Activated CD8-positive, alpha-beta memory T cell treated with anti-CD3 and anti-CD28 coated beads, Interleukin-2, amount 50 U/mL, for 24 hours (primary cell): ENCODE measurements around the gene OSBP2.

Source experiments
- DNase-seq: peaks from one replicate; pipeline ENCODE4 v3.0.0-alpha.2; 2020; ENCODE audit errors: extremely low read depth

Gene OSBP2

DNA sequence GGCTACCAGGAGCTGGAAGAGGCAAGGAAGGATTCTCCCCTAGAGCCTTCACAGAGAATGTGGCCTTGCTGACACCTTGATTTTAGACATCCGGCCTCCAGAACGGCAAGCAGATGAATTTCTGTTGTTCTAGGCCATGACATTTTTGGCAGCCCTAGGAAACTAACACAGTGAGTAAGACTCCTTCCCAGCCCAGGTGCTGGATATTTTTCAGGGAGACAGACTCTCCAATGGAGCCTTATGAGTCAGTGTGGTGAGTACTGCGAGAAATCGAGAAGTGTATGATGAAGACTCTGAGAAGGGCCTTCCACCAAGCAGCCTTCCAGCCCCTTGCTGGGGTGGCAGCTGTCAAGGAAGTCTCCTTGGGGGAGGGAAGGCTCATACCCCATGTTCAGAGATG is 114.4 kb downstream of the OSBP2 start:
- no peak for DNase-seq

- no peak for DNase-seq
Measured at GRCh38 chr22:30810105-30810504, 115.4 kb downstream of the OSBP2 start.

GRCh38 chr22:30813936-30814335 is 119.3 kb downstream of the OSBP2 start:
- no peak for DNase-seq

DNA sequence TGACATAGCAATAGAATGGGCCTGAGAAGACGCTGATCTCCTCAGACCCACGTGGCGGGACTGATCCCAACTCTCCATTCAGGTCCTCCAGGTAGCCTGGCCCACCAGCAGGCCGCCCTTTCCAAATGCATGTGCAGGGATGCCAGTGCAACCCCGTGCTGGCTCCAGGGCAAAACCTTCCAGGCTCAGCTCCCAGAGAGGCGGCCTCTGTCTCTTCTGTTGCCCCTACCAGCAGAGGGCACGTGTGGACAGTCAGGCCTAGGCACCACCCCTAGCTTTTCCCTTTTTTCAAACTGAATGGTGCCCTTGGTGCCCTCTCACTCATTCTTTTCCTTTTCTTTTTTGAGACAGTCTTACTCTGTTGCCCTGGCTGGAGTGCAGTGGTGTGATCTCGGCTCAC is 121.7 kb downstream of the OSBP2 start:
- no peak for DNase-seq

- DNase-seq: no peak
Measured at GRCh38 chr22:30821381-30821780, 126.7 kb downstream of the OSBP2 start.

GRCh38 chr22:30821863-30822215 is 127.2 kb downstream of the OSBP2 start:
- no peak for DNase-seq

GRCh38 chr22:30822216-30823014 is 127.7 kb downstream of the OSBP2 start:
- no peak for DNase-seq

- DNase-seq: no peak
Measured at GRCh38 chr22:30823015-30823370, 128.3 kb downstream of the OSBP2 start.

- no peak for DNase-seq
Measured at GRCh38 chr22:30824096-30824495, 129.4 kb downstream of the OSBP2 start.

DNA sequence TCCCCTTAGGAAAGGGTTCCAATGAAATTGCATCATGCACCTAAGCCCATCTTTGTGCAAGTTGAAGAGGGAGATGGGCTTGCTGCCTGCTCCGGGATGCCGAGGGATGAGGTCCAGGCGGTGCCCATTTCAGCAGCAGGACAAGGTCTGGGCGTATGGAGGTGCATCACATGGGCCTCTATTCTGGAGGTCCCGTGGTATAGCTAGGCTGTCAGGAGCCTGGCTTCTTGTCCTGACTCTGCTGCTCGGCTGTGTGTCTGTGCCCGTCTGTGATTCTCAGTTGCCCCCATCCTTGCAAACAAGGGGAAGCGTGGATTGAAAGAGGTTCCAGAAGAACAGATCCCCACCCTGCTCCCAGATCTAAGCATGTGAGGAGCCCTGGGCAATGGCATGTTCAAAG is 130.0 kb downstream of the OSBP2 start:
- DNase-seq: no peak

DNA sequence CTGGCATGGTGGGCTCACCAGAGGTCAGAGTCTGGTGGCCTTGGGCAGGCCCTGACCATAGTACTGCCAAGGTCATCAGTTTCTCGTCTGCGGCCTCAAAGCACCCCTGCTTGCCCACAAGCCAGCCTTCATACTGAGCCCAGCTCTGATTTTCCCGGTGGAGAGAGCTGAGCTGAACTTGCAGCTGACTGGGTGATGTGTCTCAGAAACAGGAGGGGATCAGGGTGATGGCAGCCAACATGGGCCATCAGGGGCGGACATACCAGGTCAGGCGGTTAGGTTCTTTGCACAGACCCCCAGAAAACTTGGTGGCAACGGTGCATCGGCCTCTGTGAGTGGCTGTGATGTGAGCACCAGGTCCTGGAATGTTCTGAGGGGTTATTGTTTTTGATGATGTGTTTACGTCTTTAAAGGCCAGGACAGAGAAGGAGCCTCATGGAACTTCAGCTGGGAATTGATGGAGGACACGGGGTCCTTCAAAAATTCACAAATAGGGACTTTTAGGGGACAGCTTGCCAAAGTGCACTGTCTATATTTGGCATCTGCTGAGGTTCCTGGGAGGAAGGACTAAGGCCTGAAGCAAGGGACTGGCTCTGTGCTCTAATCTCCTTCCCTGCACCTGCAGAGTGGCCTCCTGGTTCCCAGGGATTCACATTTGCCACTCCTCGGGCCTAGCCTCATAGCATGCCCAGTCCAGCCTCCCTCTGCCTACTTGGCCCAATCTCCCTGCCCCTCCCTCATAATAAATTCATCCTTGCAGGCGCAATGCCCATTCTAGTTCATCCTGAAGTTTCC is 131.2 kb downstream of the OSBP2 start:
- DNase-seq: no peak

- DNase-seq: no peak
Measured at GRCh38 chr22:30826670-30827355, 132.1 kb downstream of the OSBP2 start.

DNA sequence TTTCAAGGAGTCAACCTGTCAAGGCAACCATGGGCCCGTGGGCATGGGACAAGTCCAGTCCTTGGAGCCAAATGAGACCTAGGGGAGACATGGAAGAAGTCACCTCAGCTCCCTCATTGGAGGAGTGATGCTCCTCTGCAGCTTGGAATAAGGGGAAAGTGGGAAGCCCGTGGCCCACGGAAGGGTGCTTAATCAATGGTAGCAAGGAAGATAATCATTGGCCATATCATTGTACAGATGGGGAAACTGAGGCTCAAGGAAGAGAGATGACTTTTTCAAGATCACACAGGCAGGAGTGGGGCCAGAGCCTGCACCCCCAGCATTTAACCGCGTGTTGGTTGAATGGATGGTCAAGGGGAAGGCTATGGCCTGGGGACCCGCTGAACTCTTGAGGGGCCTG is 133.0 kb downstream of the OSBP2 start:
- no peak for DNase-seq

DNA sequence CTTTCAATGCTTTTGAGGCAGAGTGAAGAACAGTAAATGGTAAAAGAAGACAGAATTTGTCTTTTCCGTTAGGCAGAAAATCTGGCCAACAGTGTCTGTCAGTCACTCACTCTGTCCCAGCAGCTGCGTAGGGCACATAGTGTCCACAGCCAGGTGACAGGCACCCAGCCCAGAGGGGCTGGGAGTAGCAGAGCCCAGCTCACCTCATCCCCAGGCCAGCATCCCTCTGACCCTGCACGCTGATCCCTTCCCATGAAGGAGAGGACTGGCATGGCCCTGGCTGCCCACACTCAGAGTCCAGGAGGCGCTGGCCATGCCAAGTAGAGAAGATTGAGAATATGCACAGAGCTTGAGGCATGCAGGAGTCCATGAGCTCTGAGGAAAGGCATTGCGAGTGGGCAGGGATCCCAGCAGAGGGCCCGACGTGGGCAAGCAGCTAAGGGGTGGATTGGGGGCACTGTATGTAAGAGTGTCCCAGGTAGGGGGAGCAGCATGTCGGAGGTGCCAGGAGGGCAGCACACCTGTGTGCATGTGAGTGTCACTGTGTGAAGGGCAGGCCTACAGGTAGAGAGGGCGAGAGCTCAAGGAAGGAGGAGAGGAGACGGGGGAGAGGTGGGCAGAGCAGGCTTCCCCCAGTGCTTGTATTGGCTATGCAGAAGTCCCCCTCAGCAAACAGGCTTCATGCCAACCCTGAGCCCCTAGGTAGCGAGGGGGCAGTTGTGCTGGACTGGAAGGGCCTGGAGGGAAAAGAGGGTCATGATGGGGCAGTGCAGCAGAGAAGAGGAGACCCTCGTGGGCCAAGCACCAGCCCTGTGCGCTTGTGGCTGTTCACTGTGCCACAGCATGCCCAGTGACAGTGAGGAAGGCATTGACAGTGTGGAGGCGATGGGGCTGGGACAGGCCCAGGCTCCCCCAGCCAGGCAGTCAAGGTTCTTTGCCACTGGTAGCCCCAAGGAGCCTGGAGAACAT is 133.8 kb downstream of the OSBP2 start:
- no peak for DNase-seq

- DNase-seq: no peak
Measured at GRCh38 chr22:30829901-30830550, 135.4 kb downstream of the OSBP2 start.

DNA sequence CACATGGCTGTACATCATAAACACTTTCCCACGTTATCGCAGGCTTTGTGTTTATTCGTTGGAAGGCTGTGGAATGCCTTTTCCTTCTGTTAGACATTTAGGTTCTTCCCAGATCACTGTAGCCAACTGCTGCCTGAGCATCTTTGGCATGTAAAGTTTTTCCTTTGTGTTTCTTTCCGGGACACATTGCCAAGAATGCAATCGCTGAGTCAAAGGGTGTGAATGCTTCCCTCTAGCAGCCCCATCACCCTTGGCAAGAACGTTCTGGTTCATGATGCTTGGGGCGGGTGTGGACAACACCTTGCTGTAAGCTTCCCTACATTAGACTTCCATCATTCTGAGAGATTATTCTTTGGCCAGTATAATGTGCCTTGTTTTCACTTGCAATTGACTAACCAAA is 136.2 kb downstream of the OSBP2 start:
- no peak for DNase-seq

DNA sequence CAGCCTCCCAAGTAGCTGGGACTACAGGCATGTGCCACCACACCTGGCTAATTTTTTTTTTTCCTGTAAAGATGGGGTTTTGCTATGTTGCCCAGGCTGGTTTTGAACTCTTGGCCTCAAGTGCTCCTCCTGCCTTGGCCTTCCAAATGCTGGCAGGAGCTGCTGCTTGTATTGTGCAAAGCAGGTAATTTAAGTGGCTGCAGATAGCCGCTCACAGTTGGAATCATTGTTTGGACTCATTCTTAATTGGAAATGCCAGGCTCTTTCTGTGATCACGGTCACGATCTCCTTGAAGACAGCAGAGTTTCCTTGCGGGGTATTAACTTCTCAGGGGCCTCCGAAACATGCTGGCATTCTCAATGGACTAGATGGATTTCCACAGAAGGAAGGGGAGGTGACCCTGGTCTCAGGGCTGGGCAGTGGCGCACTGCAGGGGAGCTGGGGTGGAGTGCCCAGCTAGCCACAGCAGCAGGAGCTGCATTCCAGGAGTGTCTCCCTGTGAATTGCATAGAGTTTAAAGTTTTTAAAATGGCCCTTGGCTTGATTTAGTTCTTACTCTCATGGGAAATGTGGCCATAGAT is 137.8 kb downstream of the OSBP2 start:
- DNase-seq: no peak

DNA sequence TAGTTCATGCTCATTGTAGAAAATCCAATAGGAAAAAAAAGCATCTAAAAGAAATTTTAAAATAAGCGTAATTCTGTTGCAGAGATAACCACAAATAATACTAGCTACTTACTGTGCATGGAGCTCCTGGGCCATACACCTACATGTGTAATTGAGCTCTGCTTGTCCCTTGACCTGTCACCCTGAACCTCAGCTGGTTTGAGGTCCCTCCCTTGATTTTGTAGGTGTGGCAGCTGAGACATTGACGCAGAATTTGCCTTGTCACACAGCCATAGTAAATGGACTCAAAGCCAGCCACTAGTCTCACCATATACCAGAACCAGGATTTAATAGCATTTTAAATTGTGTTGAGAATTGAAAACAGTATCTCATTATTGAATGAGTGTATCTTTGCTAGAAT is 138.6 kb downstream of the OSBP2 start:
- DNase-seq: no peak

- DNase-seq: no peak
Measured at GRCh38 chr22:30837531-30837930, 142.9 kb downstream of the OSBP2 start.

- no peak for DNase-seq
Measured at GRCh38 chr22:30838111-30838510, 143.4 kb downstream of the OSBP2 start.

- no peak for DNase-seq
Measured at GRCh38 chr22:30841273-30841672, 146.6 kb downstream of the OSBP2 start.
